Measurements from ENCODE around the gene QDPR. TPM values are rescaled to one million over a fixed set of nuclear protein-coding genes. Genes with fewer than 3 reads are reported as not detected.

Gene QDPR
- total RNA-seq, 1 donor from 2014 or later, result 17.0 TPM

GRCh38 chr4:17482716-17483115 is 29.2 kb downstream of the QDPR start:
- Mint-ChIP-seq H3K4me1 (ENCODE audit: unreplicated experiment) (no peaks in the 10 kb centered on the region), H3K9me3 (ENCODE audit: unreplicated experiment) (no peaks in the 10 kb centered on the region), H3K27me3 (ENCODE audit: unreplicated experiment) (no peaks in the 10 kb centered on the region), H3K36me3 (ENCODE audit: unreplicated experiment) (peaks cover 9% of the 10 kb centered on the region), H3K27ac (ENCODE audit: unreplicated experiment) (no peak overlapping the region), H3K4me3 (ENCODE audit: unreplicated experiment) (no peak overlapping the region)
- no peak for DNase-seq (ENCODE audit: extremely low spot score, unreplicated experiment)
- TF ChIP-seq, protein P1, sequence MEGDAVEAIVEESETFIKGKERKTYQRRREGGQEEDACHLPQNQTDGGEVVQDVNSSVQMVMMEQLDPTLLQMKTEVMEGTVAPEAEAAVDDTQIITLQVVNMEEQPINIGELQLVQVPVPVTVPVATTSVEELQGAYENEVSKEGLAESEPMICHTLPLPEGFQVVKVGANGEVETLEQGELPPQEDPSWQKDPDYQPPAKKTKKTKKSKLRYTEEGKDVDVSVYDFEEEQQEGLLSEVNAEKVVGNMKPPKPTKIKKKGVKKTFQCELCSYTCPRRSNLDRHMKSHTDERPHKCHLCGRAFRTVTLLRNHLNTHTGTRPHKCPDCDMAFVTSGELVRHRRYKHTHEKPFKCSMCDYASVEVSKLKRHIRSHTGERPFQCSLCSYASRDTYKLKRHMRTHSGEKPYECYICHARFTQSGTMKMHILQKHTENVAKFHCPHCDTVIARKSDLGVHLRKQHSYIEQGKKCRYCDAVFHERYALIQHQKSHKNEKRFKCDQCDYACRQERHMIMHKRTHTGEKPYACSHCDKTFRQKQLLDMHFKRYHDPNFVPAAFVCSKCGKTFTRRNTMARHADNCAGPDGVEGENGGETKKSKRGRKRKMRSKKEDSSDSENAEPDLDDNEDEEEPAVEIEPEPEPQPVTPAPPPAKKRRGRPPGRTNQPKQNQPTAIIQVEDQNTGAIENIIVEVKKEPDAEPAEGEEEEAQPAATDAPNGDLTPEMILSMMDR (IDR thresholded peaks at IDR 0.05), result no peak

DNA sequence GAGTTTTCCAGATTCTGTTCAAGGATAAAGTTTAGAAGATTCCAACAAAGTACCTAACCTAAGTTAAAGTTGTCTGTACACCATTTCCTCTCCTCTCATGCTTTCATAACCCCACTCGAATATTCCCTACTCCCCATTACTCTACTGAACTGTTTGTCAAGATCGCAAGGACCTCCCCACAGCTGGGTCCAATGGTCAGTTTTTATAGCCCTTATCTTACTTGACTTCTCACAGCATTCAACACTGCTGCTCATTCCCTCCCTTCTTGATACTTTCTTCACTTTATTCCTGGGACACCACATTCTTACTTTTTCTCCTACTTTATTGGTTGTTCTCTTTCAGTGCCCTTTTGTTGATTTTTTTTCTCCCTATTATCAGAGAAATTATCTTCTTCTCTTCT is 30.9 kb downstream of the QDPR start:
- Mint-ChIP-seq H3K4me3 (ENCODE audit: unreplicated experiment) (no peak overlapping the region), H3K27me3 (ENCODE audit: unreplicated experiment) (no peaks in the 10 kb centered on the region), H3K4me1 (ENCODE audit: unreplicated experiment) (peaks cover 10% of the 10 kb centered on the region), H3K9me3 (ENCODE audit: unreplicated experiment) (no peaks in the 10 kb centered on the region), H3K27ac (ENCODE audit: unreplicated experiment) (no peak overlapping the region), H3K36me3 (ENCODE audit: unreplicated experiment) (peaks cover 3% of the 10 kb centered on the region)
- TF ChIP-seq, protein P1 (IDR thresholded peaks at IDR 0.05), result no peak
- no peak for DNase-seq (ENCODE audit: extremely low spot score, unreplicated experiment)

DNA sequence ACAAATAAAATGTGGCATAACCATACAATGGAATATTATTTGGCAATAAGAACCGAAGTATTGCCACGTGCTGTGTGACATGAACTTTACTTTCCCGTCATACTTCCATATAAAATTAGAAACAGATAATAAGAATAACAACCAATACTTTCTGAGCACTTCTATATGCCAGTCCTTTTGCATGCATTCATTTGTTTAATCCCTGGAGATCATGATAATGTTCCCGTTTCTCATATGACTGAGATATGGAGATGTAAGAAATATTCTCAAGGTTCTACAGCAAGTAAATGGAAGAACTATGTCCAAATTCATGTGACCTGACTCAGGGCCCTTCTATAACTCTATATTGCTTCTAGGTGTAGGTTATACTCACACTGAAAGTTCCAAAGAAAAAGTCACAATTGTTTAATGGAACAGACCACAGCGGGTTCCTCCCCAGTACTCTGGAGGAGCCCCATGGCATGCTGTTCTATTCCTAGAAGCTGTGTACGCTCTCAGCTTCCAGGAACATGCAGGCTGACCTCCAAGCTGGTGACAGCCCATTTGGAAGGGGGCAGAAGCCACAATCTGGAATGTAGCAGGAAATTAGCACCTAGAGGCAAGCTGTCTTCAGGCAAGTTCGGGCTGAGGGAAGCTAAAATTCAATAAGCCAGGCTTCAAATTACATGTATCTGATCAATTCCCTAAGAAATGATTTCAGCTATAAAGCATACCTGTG is 31.5 kb downstream of the QDPR start:
- H3K4me1 Mint-ChIP-seq (ENCODE audit: unreplicated experiment), result peaks cover 15% of the 10 kb centered on the region
- DNase-seq (ENCODE audit: extremely low spot score, unreplicated experiment), result no peak

GRCh38 chr4:17477774-17478472 is 34.0 kb downstream of the QDPR start:
- no peak overlapping the region for H3K4me3 Mint-ChIP-seq (ENCODE audit: unreplicated experiment)
- TF ChIP-seq, protein P1 (IDR thresholded peaks at IDR 0.05), result no peak
- H3K27ac Mint-ChIP-seq (ENCODE audit: unreplicated experiment), result no peak overlapping the region
- no peaks in the 10 kb centered on the region for H3K9me3 Mint-ChIP-seq (ENCODE audit: unreplicated experiment)
- H3K36me3 Mint-ChIP-seq (ENCODE audit: unreplicated experiment), result no peaks in the 10 kb centered on the region
- H3K27me3 Mint-ChIP-seq (ENCODE audit: unreplicated experiment), result no peaks in the 10 kb centered on the region
- peaks cover 17% of the 10 kb centered on the region for H3K4me1 Mint-ChIP-seq (ENCODE audit: unreplicated experiment)
- no peak for DNase-seq (ENCODE audit: extremely low spot score, unreplicated experiment)

More for the DNA sequence above, 31.5 kb downstream of the QDPR start:
- Mint-ChIP-seq H3K4me3 (ENCODE audit: unreplicated experiment) (no peak overlapping the region), H3K27ac (ENCODE audit: unreplicated experiment) (no peak overlapping the region), H3K9me3 (ENCODE audit: unreplicated experiment) (no peaks in the 10 kb centered on the region), H3K36me3 (ENCODE audit: unreplicated experiment) (peaks cover 1% of the 10 kb centered on the region), H3K27me3 (ENCODE audit: unreplicated experiment) (no peaks in the 10 kb centered on the region)
- TF ChIP-seq, protein P1 (IDR thresholded peaks at IDR 0.05), result no peak

GRCh38 chr4:17476853-17477252 is 35.0 kb downstream of the QDPR start:
- H3K4me3 Mint-ChIP-seq (ENCODE audit: unreplicated experiment), result no peak overlapping the region
- no peaks in the 10 kb centered on the region for H3K27me3 Mint-ChIP-seq (ENCODE audit: unreplicated experiment)
- H3K9me3 Mint-ChIP-seq (ENCODE audit: unreplicated experiment), result no peaks in the 10 kb centered on the region
- peaks cover 19% of the 10 kb centered on the region for H3K4me1 Mint-ChIP-seq (ENCODE audit: unreplicated experiment)
- no peak overlapping the region for H3K27ac Mint-ChIP-seq (ENCODE audit: unreplicated experiment)
- DNase-seq (ENCODE audit: extremely low spot score, unreplicated experiment), result no peak
- TF ChIP-seq, protein P1 (IDR thresholded peaks at IDR 0.05), result no peak
- no peaks in the 10 kb centered on the region for H3K36me3 Mint-ChIP-seq (ENCODE audit: unreplicated experiment)
